GM23338 (cell line): ENCODE measurements around the gene SHISAL1. TPM values are rescaled to one million over a fixed set of nuclear protein-coding genes. Genes with fewer than 3 reads are reported as not detected.

ENCODE experiments used
- ATAC-seq: fragments of 200-7000 bp; cut with Tn5 transposase; 3 replicates; pipeline ENCODE4 v1.9.1; 2020
- DNase-seq: peaks from one replicate; pipeline ENCODE4 v3.0.0-alpha.2; 2015; ENCODE audit warnings: low spot score
- H2AFZ ChIP-seq: fragments of 200-600 bp; sonication (generic); 2 replicates; pipeline ENCODE4 v1.8.0; 2016; ENCODE audit warnings: antibody characterized with exemption, mild to moderate bottlenecking, moderate library complexity
- H3F3A ChIP-seq: fragments of 200-600 bp; sonication (generic); replicated peaks from 2 replicates; pipeline ENCODE4 v1.8.0; 2017; ENCODE audit warnings: antibody characterized with exemption, mixed run types, low read depth
- H3K27ac ChIP-seq: fragments of 200-600 bp; sonication (generic); 2 replicates; pipeline ENCODE4 v1.6.1; 2016; ENCODE audit warnings: low read depth
- H3K27me3 ChIP-seq: fragments of 200-600 bp; sonication (generic); 2 replicates; pipeline ENCODE4 v1.8.0; 2016; ENCODE audit warnings: mild to moderate bottlenecking, mixed run types, moderate library complexity; ENCODE audit not compliant: insufficient read depth
- H3K36me3 ChIP-seq: fragments of 200-600 bp; sonication (generic); 2 replicates; pipeline ENCODE4 v1.8.0; 2016; ENCODE audit warnings: mild to moderate bottlenecking; ENCODE audit not compliant: insufficient read depth
- H3K4me1 ChIP-seq: fragments of 200-600 bp; sonication (generic); 2 replicates; pipeline ENCODE4 v1.8.0; 2016; ENCODE audit warnings: mild to moderate bottlenecking, moderate library complexity; ENCODE audit not compliant: insufficient read depth
- H3K4me2 ChIP-seq: fragments of 200-600 bp; sonication (generic); 2 replicates; pipeline ENCODE4 v1.7.1; 2017; ENCODE audit warnings: mixed run types
- H3K4me3 ChIP-seq: fragments of 200-600 bp; sonication (generic); 2 replicates; pipeline ENCODE4 v1.6.1; 2016; ENCODE audit warnings: mixed run types
- H3K79me2 ChIP-seq: fragments of 200-600 bp; sonication (generic); replicated peaks from 2 replicates; pipeline ENCODE4 v1.8.0; 2017; ENCODE audit warnings: mild to moderate bottlenecking; ENCODE audit not compliant: insufficient read depth
- H3K9me2 ChIP-seq: fragments of 200-600 bp; sonication (generic); 2 replicates; pipeline ENCODE4 v1.8.0; 2017; ENCODE audit not compliant: insufficient read depth
- H4K20me1 ChIP-seq: fragments of 200-600 bp; sonication (generic); replicated peaks from 2 replicates; pipeline ENCODE4 v1.8.0; 2017; ENCODE audit warnings: mild to moderate bottlenecking; ENCODE audit not compliant: insufficient read depth
- H3K27ac Mint-ChIP-seq: 2 replicates; pipeline ENCODE4 v1.8.0; 2020; ENCODE audit warnings: inconsistent platforms, mild to moderate bottlenecking, moderate library complexity, mixed read lengths
- H3K27me3 Mint-ChIP-seq: 3 replicates; pipeline ENCODE4 v1.8.0; 2022; ENCODE audit warnings: low read depth, mild to moderate bottlenecking, moderate library complexity, mixed read lengths, inconsistent platforms; ENCODE audit not compliant: insufficient read depth, poor library complexity
- H3K36me3 Mint-ChIP-seq: 3 replicates; pipeline ENCODE4 v1.8.0; 2021; ENCODE audit warnings: low read depth, mild to moderate bottlenecking, inconsistent platforms, moderate library complexity, mixed read lengths
- H3K4me1 Mint-ChIP-seq: 3 replicates; pipeline ENCODE4 v1.8.0; 2020; ENCODE audit warnings: mild to moderate bottlenecking, inconsistent platforms, mixed read lengths
- H3K4me3 Mint-ChIP-seq: 3 replicates; pipeline ENCODE4 v1.8.0; 2021; ENCODE audit warnings: moderate library complexity, mild to moderate bottlenecking, inconsistent platforms, mixed read lengths
- H3K9me3 Mint-ChIP-seq: 3 replicates; pipeline ENCODE4 v1.8.0; 2020; ENCODE audit warnings: moderate library complexity, mild to moderate bottlenecking, inconsistent platforms, mixed read lengths
- ETS1 ChIP-seq: IDR thresholded peaks from 2 replicates; pipeline ENCODE4 v1.6.1; 2016; ENCODE audit warnings: antibody characterized with exemption
- EZH2phosphoT487 ChIP-seq: fragments of 200-600 bp; sonication (generic); IDR thresholded peaks from one replicate; pipeline ENCODE4 v1.8.1; 2018; ENCODE audit warnings: antibody characterized with exemption; ENCODE audit not compliant: unreplicated experiment
- JUNB ChIP-seq: IDR thresholded peaks from one replicate; pipeline ENCODE4 v1.6.1; 2016; ENCODE audit warnings: antibody characterized with exemption; ENCODE audit not compliant: unreplicated experiment
- REST ChIP-seq: IDR thresholded peaks from one replicate; pipeline ENCODE4 v1.6.1; 2018; ENCODE audit warnings: antibody characterized with exemption; ENCODE audit not compliant: unreplicated experiment
- STAT1 ChIP-seq: IDR thresholded peaks from one replicate; pipeline ENCODE4 v1.6.1; 2016; ENCODE audit warnings: antibody characterized with exemption; ENCODE audit not compliant: unreplicated experiment
- ZNF114 ChIP-seq: fragments of 250-450 bp; sonication (Bioruptor Pico); IDR thresholded peaks from 2 replicates; pipeline ENCODE4 v1.5.0; 2020; ENCODE audit warnings: mild to moderate bottlenecking, moderate library complexity
- polyA plus RNA-seq: library from polyadenylated mRNA; unstranded; fragments of >200 nt; fragmentation: Nextera tagmentation; extraction: Ambion mirVana; gene quantifications from 2 replicates; pipeline ENCODE4 v1.2.1, GENCODE V29; 2016
- total RNA-seq: library from RNA; depleted of rRNA; stranded (reverse); fragments of >200 nt; shearing (Covaris generic); gene quantifications from 2 replicates; pipeline ENCODE4 v1.2.3, GENCODE V29; 2014
- TF ChIP-seq, protein P1 (sequence below), 2 experiments: fragments of 200-600 bp in 1 of 2; sonication (generic) in 1 of 2; conservative IDR thresholded peaks; 2 replicates each; pipeline versions ENCODE4 v1.5.1 to v1.6.1; 2016 to 2017; ENCODE audit warnings: antibody characterized with exemption in 2 of 2, low read depth in 2 of 2, mild to moderate bottlenecking in 2 of 2, moderate library complexity in 1 of 2

The SHISAL1 gene
- total and polyA plus RNA-seq, 2 experiments from 2014 or later = 0.71 to 3.4 TPM

- TF ChIP-seq REST (no peak), STAT1 (no peak)
Observed at GRCh38 chr22:44317886-44318637, 5.3 kb upstream of the SHISAL1 start (continued).

GRCh38 chr22:44317123-44317444 is 4.3 kb upstream of the SHISAL1 start:
- DNase-seq (no peak), ATAC-seq (no peak)
- Mint-ChIP-seq H3K4me1 (peaks cover 6% of the 10 kb centered on the region; the same call in 1 of the 3 replicates), H3K27ac (no peak overlapping the region), H3K9me3 (no peaks in the 10 kb centered on the region), H3K36me3 (no peaks in the 10 kb centered on the region), H3K4me3 (no peak overlapping the region), H3K27me3 (peaks cover 2% of the 10 kb centered on the region)
- Histone ChIP-seq H2AFZ (no peak overlapping the region), H3K79me2 (no peaks in the 10 kb centered on the region), H3K9me2 (no peaks in the 10 kb centered on the region), H3K27ac (no peak overlapping the region), H3K4me1 (no peaks in the 10 kb centered on the region), H3K36me3 (no peaks in the 10 kb centered on the region), H3F3A (no peaks in the 10 kb centered on the region), H3K27me3 (no peaks in the 10 kb centered on the region), H4K20me1 (no peaks in the 10 kb centered on the region), H3K4me2 (no peak overlapping the region), H3K4me3 (no peak overlapping the region)
- no peak for TF ChIP-seq ETS1
- TF ChIP-seq, protein P1, sequence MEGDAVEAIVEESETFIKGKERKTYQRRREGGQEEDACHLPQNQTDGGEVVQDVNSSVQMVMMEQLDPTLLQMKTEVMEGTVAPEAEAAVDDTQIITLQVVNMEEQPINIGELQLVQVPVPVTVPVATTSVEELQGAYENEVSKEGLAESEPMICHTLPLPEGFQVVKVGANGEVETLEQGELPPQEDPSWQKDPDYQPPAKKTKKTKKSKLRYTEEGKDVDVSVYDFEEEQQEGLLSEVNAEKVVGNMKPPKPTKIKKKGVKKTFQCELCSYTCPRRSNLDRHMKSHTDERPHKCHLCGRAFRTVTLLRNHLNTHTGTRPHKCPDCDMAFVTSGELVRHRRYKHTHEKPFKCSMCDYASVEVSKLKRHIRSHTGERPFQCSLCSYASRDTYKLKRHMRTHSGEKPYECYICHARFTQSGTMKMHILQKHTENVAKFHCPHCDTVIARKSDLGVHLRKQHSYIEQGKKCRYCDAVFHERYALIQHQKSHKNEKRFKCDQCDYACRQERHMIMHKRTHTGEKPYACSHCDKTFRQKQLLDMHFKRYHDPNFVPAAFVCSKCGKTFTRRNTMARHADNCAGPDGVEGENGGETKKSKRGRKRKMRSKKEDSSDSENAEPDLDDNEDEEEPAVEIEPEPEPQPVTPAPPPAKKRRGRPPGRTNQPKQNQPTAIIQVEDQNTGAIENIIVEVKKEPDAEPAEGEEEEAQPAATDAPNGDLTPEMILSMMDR (conservative IDR thresholded peaks at IDR 0.05; ENCODE audit: low read depth in 2 of 2) = no peak
- no peak for TF ChIP-seq JUNB
- TF ChIP-seq REST = no peak
- no peak for TF ChIP-seq ZNF114 (CRISPR knock-in tag)
- no peak for TF ChIP-seq EZH2phosphoT487
- no peak for TF ChIP-seq STAT1
